HepG2 (cell line): ENCODE data around the gene NDUFC1. TPM values are rescaled to one million over a fixed set of nuclear protein-coding genes. Genes with fewer than 3 reads are reported as not detected.

Source experiments
- BCL6 ChIP-seq: IDR thresholded peaks from 2 replicates; pipeline ENCODE4 v1.6.1; 2016; ENCODE audit warnings: missing genetic modification reagents, missing compliant biosample characterization
- DMAP1 ChIP-seq: IDR thresholded peaks from 2 replicates; pipeline ENCODE4 v1.6.1; 2016
- ETS1 ChIP-seq: sonication (generic); formaldehyde crosslinking; IDR thresholded peaks from 2 replicates; pipeline ENCODE4 v1.4.0; 2020; ENCODE audit warnings: missing genetic modification reagents
- HDAC2 ChIP-seq: sonication (generic); formaldehyde crosslinking; IDR thresholded peaks from 2 replicates; pipeline ENCODE4 v1.4.0; 2020; ENCODE audit warnings: missing genetic modification reagents
- HOXA3 ChIP-seq: sonication (generic); formaldehyde crosslinking; IDR thresholded peaks from 2 replicates; pipeline ENCODE4 v1.5.0; 2020; ENCODE audit warnings: missing genetic modification reagents
- IKZF1 ChIP-seq: fragments of 450-650 bp; IDR thresholded peaks from 2 replicates; pipeline ENCODE4 v1.7.1; 2016
- KLF6 ChIP-seq: IDR thresholded peaks from 2 replicates; pipeline ENCODE4 v1.8.0; 2016; ENCODE audit warnings: missing biosample characterization, missing genetic modification reagents
- MYC ChIP-seq: sonication (generic); formaldehyde crosslinking; IDR thresholded peaks from 2 replicates; pipeline ENCODE4 v1.9.0; 2021; ENCODE audit warnings: missing genetic modification reagents, borderline replicate concordance
- NR2C2 ChIP-seq: sonication (generic); formaldehyde crosslinking; IDR thresholded peaks from 2 replicates; pipeline ENCODE4 v1.4.0; 2020; ENCODE audit warnings: missing genetic modification reagents, mild to moderate bottlenecking, moderate library complexity, borderline replicate concordance
- PLRG1 ChIP-seq: fragments of 450-650 bp; conservative IDR thresholded peaks from 2 replicates; pipeline ENCODE4 v1.6.1; 2016
- RXRB ChIP-seq: IDR thresholded peaks from 2 replicates; pipeline ENCODE4 v1.6.1; 2016; ENCODE audit warnings: borderline replicate concordance, missing genetic modification reagents, missing compliant biosample characterization
- SOX5 ChIP-seq: IDR thresholded peaks from 2 replicates; pipeline ENCODE4 v1.6.1; 2016; ENCODE audit warnings: borderline replicate concordance
- SOX6 ChIP-seq, 2 experiments: fragments of 450-650 bp in 1 of 2; sonication (generic) in 1 of 2; formaldehyde crosslinking in 1 of 2; IDR thresholded peaks; 2 replicates each; pipeline versions ENCODE4 v1.4.0 to v1.6.1; 2017 to 2020; ENCODE audit warnings: antibody characterized with exemption in 1 of 2, mild to moderate bottlenecking in 1 of 2, missing genetic modification reagents in 1 of 2
- TARDBP ChIP-seq: sonication (generic); formaldehyde crosslinking; IDR thresholded peaks from 2 replicates; pipeline ENCODE4 v1.8.0; 2022; ENCODE audit warnings: mild to moderate bottlenecking, missing genetic modification reagents
- ZKSCAN8 ChIP-seq: IDR thresholded peaks from 2 replicates; pipeline ENCODE4 v1.6.1; 2016; ENCODE audit warnings: borderline replicate concordance, missing genetic modification reagents, missing compliant biosample characterization
- ZNF580 ChIP-seq: IDR thresholded peaks from 2 replicates; pipeline ENCODE4 v1.6.1; 2016; ENCODE audit warnings: low read depth, borderline replicate concordance
- ZNF883 ChIP-seq: sonication (generic); formaldehyde crosslinking; IDR thresholded peaks from 2 replicates; pipeline ENCODE4 v1.5.1; 2020; ENCODE audit warnings: mild to moderate bottlenecking, missing genetic modification reagents; ENCODE audit errors: not compliant biosample characterization
- ZSCAN20 ChIP-seq: sonication (generic); formaldehyde crosslinking; IDR thresholded peaks from 2 replicates; pipeline ENCODE4 v1.4.0; 2020; ENCODE audit warnings: missing genetic modification reagents, mild to moderate bottlenecking, borderline replicate concordance
- polyA plus RNA-seq, 8 experiments: library from polyadenylated mRNA; depleted of rRNA in 3 of 8; stranded (reverse) in 7 of 8; unstranded in 1 of 8; fragments of >200 nt; fragmentation: Illumina TruSeq in 4 of 8; extraction: Trizol in 4 of 8; gene quantifications; 2 replicates each; pipeline versions ENCODE4 v1.2.1 to v1.2.3, GENCODE V29; 2011 to 2016; ENCODE audit warnings: low read depth in 4 of 8, missing spikeins in 1 of 8, mixed read lengths in 1 of 8; ENCODE audit not compliant: insufficient read depth in 1 of 8
- total RNA-seq, 5 experiments: library from RNA; depleted of rRNA; stranded (reverse); fragments of >200 nt; fragmentation: Illumina TruSeq; extraction: Trizol; gene quantifications; 2 replicates each; pipeline ENCODE4 v1.2.3, GENCODE V29; 2016; ENCODE audit warnings: low read depth in 1 of 5
- TF ChIP-seq, protein P1 (sequence below): sonication (generic); formaldehyde crosslinking; IDR thresholded peaks from 2 replicates; pipeline ENCODE4 v1.5.0; 2020; ENCODE audit warnings: mild to moderate bottlenecking, missing genetic modification reagents, borderline replicate concordance
- TF ChIP-seq, protein P2 (sequence below): IDR thresholded peaks from 2 replicates; pipeline ENCODE4 v1.6.1; 2012; ENCODE audit warnings: inconsistent platforms
- TF ChIP-seq, protein P3 (sequence below): sonication (generic); formaldehyde crosslinking; IDR thresholded peaks from 2 replicates; pipeline ENCODE4 v1.4.0; 2020; ENCODE audit warnings: missing genetic modification reagents

The NDUFC1 gene
- total and polyA plus RNA-seq, 2 of the 13 experiments (the other 11 are each of a cell fraction or from before 2014, with no cell fraction given) = 43.4 to 96.4 TPM

DNA sequence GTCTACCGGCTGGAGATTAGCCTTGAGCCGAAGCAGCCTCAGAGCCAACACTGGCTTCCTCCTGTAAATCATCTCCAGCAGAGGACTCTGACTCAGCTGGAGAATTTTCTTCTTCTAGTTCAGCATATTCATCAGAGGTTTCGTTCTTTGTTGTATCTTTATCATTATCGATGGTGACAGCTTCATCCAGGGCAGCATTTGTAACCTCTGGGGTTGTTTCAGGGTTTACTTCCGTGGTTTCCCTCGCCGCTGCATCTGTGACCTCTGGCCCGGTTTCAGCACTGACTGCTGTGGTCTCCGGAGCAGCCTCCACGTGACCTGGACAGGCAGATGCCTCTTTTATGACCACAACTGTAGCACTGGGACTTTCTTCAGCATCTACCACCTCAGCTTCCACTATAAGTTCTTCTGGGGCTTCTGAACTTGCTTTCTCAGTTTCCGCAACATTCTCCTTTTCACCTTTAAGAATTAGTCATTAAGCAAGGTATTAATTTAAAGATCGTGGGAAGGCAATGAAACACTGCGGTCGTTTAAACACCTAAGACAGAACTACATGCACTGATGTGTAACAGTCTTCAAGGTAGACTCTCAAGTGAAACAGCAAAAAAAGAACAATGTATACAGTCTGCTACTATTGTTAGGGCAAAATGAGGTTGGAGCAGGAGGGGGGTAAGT is 35.6 kb downstream of the NDUFC1 start (continued):
- peak; percentile 27; the same call in 1 of the 2 replicates for TF ChIP-seq HOXA3
- no peak for TF ChIP-seq ETS1 (CRISPR knock-in tag)
- TF ChIP-seq TARDBP (CRISPR knock-in tag) = 0 out of 2 replicates have a peak, but pooled peaks have one; percentile 21
- no peak for TF ChIP-seq ZNF883 (CRISPR knock-in tag)
- peak; percentile 80 for TF ChIP-seq NR2C2 (CRISPR knock-in tag)
- peak; percentile 96 for TF ChIP-seq RXRB (CRISPR knock-in tag)
- TF ChIP-seq, protein P1, sequence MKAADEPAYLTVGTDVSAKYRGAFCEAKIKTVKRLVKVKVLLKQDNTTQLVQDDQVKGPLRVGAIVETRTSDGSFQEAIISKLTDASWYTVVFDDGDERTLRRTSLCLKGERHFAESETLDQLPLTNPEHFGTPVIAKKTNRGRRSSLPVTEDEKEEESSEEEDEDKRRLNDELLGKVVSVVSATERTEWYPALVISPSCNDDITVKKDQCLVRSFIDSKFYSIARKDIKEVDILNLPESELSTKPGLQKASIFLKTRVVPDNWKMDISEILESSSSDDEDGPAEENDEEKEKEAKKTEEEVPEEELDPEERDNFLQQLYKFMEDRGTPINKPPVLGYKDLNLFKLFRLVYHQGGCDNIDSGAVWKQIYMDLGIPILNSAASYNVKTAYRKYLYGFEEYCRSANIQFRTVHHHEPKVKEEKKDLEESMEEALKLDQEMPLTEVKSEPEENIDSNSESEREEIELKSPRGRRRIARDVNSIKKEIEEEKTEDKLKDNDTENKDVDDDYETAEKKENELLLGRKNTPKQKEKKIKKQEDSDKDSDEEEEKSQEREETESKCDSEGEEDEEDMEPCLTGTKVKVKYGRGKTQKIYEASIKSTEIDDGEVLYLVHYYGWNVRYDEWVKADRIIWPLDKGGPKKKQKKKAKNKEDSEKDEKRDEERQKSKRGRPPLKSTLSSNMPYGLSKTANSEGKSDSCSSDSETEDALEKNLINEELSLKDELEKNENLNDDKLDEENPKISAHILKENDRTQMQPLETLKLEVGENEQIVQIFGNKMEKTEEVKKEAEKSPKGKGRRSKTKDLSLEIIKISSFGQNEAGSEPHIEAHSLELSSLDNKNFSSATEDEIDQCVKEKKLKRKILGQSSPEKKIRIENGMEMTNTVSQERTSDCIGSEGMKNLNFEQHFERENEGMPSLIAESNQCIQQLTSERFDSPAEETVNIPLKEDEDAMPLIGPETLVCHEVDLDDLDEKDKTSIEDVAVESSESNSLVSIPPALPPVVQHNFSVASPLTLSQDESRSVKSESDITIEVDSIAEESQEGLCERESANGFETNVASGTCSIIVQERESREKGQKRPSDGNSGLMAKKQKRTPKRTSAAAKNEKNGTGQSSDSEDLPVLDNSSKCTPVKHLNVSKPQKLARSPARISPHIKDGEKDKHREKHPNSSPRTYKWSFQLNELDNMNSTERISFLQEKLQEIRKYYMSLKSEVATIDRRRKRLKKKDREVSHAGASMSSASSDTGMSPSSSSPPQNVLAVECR (CRISPR knock-in tag) = peak; percentile 41; the same call in 1 of the 2 replicates
- peak; percentile 49; the same call in 1 of the 2 replicates for TF ChIP-seq MYC (CRISPR knock-in tag)
- peak; percentile 33; the same call in 1 of the 2 replicates for TF ChIP-seq HDAC2 (CRISPR knock-in tag)
- no peak for TF ChIP-seq PLRG1
- TF ChIP-seq BCL6 (CRISPR knock-in tag) = 0 out of 2 replicates have a peak, but pooled peaks have one; percentile 11
- 0 out of 2 replicates have a peak, but pooled peaks have one; percentile 33 for TF ChIP-seq ZSCAN20
- no peak for TF ChIP-seq IKZF1
- peak; percentile 58; the same call in 1 of the 2 replicates for TF ChIP-seq ZNF580 (CRISPR knock-in tag)
- TF ChIP-seq, protein P2, sequence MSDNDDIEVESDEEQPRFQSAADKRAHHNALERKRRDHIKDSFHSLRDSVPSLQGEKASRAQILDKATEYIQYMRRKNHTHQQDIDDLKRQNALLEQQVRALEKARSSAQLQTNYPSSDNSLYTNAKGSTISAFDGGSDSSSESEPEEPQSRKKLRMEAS = peak; percentile 79
- no peak for TF ChIP-seq DMAP1
- TF ChIP-seq KLF6 (CRISPR knock-in tag) = peak; percentile 43; the same call in 1 of the 2 replicates
- TF ChIP-seq, protein P3, sequence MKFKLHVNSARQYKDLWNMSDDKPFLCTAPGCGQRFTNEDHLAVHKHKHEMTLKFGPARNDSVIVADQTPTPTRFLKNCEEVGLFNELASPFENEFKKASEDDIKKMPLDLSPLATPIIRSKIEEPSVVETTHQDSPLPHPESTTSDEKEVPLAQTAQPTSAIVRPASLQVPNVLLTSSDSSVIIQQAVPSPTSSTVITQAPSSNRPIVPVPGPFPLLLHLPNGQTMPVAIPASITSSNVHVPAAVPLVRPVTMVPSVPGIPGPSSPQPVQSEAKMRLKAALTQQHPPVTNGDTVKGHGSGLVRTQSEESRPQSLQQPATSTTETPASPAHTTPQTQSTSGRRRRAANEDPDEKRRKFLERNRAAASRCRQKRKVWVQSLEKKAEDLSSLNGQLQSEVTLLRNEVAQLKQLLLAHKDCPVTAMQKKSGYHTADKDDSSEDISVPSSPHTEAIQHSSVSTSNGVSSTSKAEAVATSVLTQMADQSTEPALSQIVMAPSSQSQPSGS = no peak
- TF ChIP-seq SOX6 (IDR thresholded peaks at IDR 0.05) = no peak
- peak; percentile 56 for TF ChIP-seq SOX6 (CRISPR knock-in tag; IDR thresholded peaks at IDR 0.05)
- TF ChIP-seq SOX5 = peak; percentile 32; the same call in 1 of the 2 replicates
- peak; percentile 42; the same call in 1 of the 2 replicates for TF ChIP-seq ZKSCAN8
